HG03520 (cell line): ENCODE measurements around the gene SRRM5.
"Not testable (repeated sequence)": the region's sequence is repeated elsewhere in the genome, so short reads cannot be mapped to it uniquely, and the experiment has no call there.

Experiments
- ATAC-seq: cut with Tn5 transposase; IDR thresholded peaks from one replicate; pipeline ENCODE4 v1.9.1; 2021; ENCODE audit warnings: mild to moderate bottlenecking, moderate library complexity; ENCODE audit not compliant: unreplicated experiment

Gene SRRM5, protein sequence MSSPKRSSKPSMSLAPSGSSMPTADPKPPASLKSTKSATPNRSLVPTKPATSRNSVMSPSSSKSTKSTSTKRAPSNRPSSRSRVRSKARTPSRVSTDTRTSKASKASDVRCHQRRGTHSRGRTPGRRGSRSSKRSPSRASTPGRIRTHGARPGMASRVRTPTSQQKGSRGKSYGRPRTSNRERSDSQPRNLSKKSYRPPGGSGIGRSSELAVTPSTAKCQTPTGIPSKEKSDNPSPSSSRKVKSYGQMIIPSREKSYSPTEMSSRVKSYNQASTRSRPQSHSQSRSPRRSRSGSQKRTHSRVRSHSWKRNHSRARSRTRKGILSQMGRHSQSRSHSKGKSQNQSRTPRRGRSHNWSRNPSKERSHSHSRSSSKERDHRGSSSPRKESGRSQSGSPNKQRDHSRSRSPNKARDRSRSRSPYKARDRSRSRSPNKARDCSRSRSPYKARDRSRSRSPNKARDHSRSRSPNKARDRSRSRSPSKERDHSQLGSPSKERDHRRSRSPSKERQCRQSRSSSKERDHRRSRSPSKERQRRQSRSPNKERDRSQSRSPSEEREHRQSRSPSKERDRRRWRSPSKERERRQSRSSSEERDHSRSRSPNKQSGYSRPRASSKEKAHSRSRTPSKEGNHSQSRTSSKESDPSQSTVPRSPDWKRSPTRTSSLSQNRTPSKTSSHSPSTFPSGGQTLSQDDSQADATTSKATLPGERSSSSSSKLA

GRCh38 chr19:43611788-43612187, at the start of gene SRRM5:
Gene SRRM5, plus strand, starts transcription at chr19:43612088. Its CDS starts 34 bp downstream, at chr19:43612122.
- no peak for ATAC-seq

- no peak for ATAC-seq
These were observed 49.6 kb upstream of the SRRM5 start for GRCh38 chr19:43562226-43562697.

DNA sequence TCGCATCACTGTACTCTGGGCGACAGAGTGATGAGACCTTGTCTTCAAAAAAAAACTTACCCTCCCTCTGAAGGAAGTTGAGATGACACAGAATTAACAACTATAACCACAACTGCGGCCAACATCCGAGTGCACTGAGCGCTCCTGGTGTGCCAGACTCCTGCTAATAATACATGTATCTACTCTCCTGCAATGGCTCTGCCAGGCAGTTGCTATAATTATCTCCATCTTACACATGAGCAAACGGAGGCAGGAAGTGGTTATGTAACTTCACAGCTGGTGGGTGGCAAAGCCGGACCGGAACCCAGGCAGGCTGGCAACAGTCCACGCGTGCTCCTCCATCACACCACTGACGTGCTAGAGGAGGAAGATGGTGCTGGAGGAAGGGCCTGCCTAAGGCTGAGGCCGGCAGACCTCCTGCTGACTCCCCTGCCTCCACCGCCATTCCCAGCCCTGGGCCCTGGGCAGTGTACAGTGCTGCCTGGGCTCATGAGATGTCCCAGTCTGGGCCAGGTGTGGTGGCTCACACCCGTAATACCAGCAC, 49.1 kb upstream of the SRRM5 start:
- ATAC-seq = peak; percentile 50

- no peak for ATAC-seq
These were observed 48.0 kb upstream of the SRRM5 start for GRCh38 chr19:43563816-43564457.

GRCh38 chr19:43564800-43565199, 47.1 kb upstream of the SRRM5 start:
- ATAC-seq = no peak

- no peak for ATAC-seq
These were observed 42.2 kb upstream of the SRRM5 start for GRCh38 chr19:43569657-43570056.

- no peak for ATAC-seq
These were observed 41.6 kb upstream of the SRRM5 start for GRCh38 chr19:43570174-43570791.

GRCh38 chr19:43572171-43572588, 39.7 kb upstream of the SRRM5 start:
- ATAC-seq = no peak

GRCh38 chr19:43574424-43575155, 37.3 kb upstream of the SRRM5 start:
- ATAC-seq = no peak

DNA sequence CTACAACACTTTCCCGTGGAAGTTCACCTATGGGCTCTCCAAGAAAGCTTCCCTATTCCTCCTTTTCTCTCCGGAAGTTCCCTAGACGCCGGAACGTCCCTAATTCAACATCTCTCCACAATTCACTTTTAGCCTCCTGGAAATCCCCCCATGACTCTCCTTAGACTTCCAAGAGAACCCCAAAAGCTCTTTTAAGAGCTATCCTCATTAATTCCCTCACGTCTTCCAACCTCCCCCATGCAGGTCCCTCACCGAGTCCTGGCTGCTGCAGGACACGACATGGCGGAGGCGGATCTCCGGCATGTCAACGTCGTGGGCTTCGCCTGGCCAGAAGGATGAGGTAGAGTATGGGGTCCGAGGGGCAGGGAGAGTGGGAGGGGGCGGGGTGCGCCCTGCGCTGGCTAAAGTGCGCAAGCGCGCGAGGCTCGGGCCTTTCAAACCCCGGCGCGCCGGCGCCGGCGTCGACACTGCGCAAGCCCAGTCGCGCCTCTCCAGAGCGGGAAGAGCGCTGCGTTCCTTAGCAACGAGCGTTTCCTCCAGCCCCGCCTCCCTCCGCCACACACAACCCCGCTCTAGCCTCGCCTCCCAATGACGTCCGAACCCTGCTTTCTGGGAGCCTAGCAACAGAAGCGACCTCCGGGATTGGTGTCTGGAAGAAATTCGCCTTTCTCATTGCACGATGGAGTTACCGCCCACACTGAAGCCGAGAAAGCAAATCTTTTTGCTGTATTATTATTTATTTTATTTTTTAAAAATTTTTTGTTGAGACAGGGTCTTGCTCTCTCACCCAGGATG, 36.5 kb upstream of the SRRM5 start, which contains the start of the genes PINLYP and XRCC1:
Gene PINLYP, plus strand, starts transcription at position 646 of the 795 bp plus-strand sequence. CDS start 1,391 bp downstream, outside the sequence.
Gene XRCC1, minus strand, starts transcription at position 372 of the 795 bp plus-strand sequence. Its CDS starts 69 bp downstream, at position 303.
- peak; percentile 94 for ATAC-seq

GRCh38 chr19:43575955-43576878, 35.7 kb upstream of the SRRM5 start:
- no peak for ATAC-seq

GRCh38 chr19:43578787-43579186, 33.1 kb upstream of the SRRM5 start:
- no peak for ATAC-seq

DNA sequence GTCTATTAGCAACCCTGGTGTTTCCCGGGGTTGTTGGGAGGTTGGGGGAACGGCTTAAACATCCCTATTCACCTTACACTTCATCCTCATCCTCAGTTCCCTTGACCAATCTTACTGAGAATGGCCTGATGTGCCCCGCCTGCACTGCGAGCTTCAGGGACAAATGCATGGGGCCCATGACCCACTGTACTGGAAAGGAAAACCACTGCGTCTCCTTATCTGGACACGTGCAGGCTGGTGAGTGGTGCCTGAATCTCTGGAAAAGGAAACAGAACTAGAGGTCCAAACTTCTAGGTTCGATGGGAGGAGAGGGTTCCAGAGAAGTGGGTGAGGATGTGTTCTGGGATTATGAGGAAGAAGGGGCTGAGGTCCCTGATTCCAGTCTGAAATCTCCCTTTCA, 30.4 kb upstream of the SRRM5 start:
- no peak for ATAC-seq

DNA sequence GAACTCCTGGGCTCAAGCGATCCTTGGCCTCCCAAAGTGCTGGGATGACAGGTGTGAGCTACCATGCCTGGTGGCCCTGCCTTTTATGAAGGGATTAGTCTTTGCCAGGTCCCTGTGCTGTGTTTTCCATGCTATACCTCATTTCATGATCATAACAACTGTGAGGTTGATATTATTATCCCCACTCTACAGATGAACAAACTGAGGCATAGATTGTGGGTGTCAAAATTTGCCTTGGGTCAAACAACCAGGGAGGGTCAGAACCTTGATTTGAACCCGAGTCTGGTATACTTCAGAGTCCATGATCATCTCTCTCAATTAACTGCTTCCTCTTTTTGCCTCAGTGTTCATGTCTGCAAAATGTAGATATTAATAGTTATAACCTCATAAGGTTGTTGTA, 29.4 kb upstream of the SRRM5 start:
- ATAC-seq = no peak

- ATAC-seq = no peak
These were observed 27.4 kb upstream of the SRRM5 start for GRCh38 chr19:43584484-43584883.

- no peak for ATAC-seq
These were observed 25.5 kb upstream of the SRRM5 start for GRCh38 chr19:43586346-43586745.

DNA sequence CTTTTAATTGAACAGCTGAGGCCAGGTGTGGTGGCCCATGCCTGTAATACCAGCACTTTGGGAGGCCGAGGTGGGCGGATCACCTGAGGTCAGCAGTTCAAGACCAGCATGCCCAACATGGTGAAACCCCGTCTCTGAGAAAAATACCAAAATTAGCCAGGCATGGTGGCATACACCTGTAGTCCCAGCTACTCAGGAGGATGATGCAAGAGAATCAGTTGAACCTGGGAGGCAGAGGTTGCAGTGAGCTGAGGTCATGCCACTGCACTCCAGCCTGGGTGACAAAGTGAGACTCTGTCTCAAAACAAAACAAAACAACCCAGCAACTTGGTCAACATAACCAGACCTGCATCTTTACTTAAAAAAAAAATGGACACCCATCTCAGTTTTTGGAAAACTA, 24.9 kb upstream of the SRRM5 start:
- not testable (repeated sequence) for ATAC-seq

DNA sequence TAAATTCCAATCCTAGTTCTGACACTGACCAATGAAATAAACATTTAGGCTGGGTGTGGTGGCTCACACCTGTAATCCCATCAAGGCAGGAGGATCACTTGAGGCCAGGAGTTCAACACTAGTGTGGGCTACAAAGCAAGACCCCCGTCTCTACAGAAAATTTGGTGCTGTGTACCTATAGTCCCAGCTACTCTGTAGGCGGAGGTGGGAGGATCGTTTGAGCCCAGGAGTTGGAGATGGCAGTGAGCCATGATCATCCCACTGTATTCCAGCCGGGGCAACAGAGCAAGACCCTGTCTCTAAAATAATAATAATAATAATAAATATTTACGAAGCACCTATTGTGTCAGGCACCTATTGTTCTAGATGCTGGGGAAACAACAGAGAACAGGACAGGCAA, 22.6 kb upstream of the SRRM5 start:
- ATAC-seq = no peak
